Tibial artery (tissue), 4 donors: ENCODE measurements around the gene XPO5.
"Not testable (repeated sequence)": the region's sequence is repeated elsewhere in the genome, so short reads cannot be mapped to it uniquely, and the experiment has no call there.

Experiments used
- DNase-seq, 2 donors: peaks; one replicate each; pipeline ENCODE4 v3.0.0-alpha.2; 2019
- H3K27ac ChIP-seq, 2 donors: fragments of 200-600 bp; sonication (generic) in 1 of 2; 1 replicate in 1 of 2; 2 replicates in 1 of 2; pipeline ENCODE4 v1.5.1; 2018 to 2019; ENCODE audit warnings: mild to moderate bottlenecking in 1 of 2
- H3K27me3 ChIP-seq, 2 donors: fragments of 200-600 bp; sonication (generic) in 1 of 2; one replicate each; pipeline versions ENCODE4 v1.5.1 to v1.6.0; 2016 to 2019
- H3K36me3 ChIP-seq, 3 donors: fragments of 200-600 bp; sonication (generic) in 2 of 3; one replicate each; pipeline ENCODE4 v1.5.1; 2016 to 2019; ENCODE audit warnings: mild to moderate bottlenecking in 2 of 3
- H3K4me1 ChIP-seq, 4 donors: fragments of 200-600 bp; sonication (generic) in 2 of 4; 1 replicate in 3 of 4; 2 replicates in 1 of 4; pipeline ENCODE4 v1.5.1; 2016 to 2019
- H3K4me3 ChIP-seq, 2 donors: fragments of 200-600 bp; sonication (generic) in 1 of 2; 1 replicate in 1 of 2; 2 replicates in 1 of 2; pipeline ENCODE4 v1.5.1; 2018 to 2019; ENCODE audit warnings: mild to moderate bottlenecking in 2 of 2
- H3K9me3 ChIP-seq, 3 donors: fragments of 200-600 bp; sonication (generic) in 1 of 3; one replicate each; pipeline ENCODE4 v1.5.1; 2016 to 2019
- CTCF ChIP-seq, 2 experiments: fragments of 200-600 bp in 1 of 2; fragments of 450-650 bp in 1 of 2; IDR thresholded peaks; one replicate each; pipeline ENCODE4 v1.5.1; 2017 to 2019; ENCODE audit warnings: antibody characterized with exemption in 2 of 2, mild to moderate bottlenecking in 1 of 2, moderate library complexity in 1 of 2
- intact Hi-C: fragments of 100-400 bp; cut with DNase I; formaldehyde crosslinking; loops from one replicate; pipeline ENCODE4 v1.15.0; 2023; ENCODE audit warnings: low total_unique reads

XPO5 gene

GRCh38 chr6:43559328-43559727, 16.5 kb downstream of the XPO5 start:
- H3K4me1 ChIP-seq, result no peaks in the 10 kb centered on the region
- peaks cover 83 to 97% (median 95%) of the 10 kb centered on the region in 3 donors for H3K36me3 ChIP-seq
- no peak for TF ChIP-seq CTCF (IDR thresholded peaks at IDR 0.05)
- H3K4me3 ChIP-seq, result no peak overlapping the region
- H3K27ac ChIP-seq, result no peak overlapping the region
- no peaks in the 10 kb centered on the region for H3K9me3 ChIP-seq
- intact Hi-C loops, result no loop called here
- H3K27me3 ChIP-seq, result no peaks in the 10 kb centered on the region
- DNase-seq, result no peak

- H3K36me3 ChIP-seq, result peaks cover 72 to 96% (median 95%) of the 10 kb centered on the region in 3 donors
- H3K4me1 ChIP-seq, H3K4me3 ChIP-seq, H3K27ac ChIP-seq, H3K27me3 ChIP-seq, DNase-seq, intact Hi-C loops, H3K9me3 ChIP-seq: not testable (repeated sequence)
These were observed 18.2 kb downstream of the XPO5 start for GRCh38 chr6:43557620-43558019.

- intact Hi-C loops, result no loop called here
- TF ChIP-seq CTCF (IDR thresholded peaks at IDR 0.05), result no peak
- no peaks in the 10 kb centered on the region for H3K4me1 ChIP-seq
- no peak overlapping the region for H3K4me3 ChIP-seq
- no peaks in the 10 kb centered on the region for H3K27me3 ChIP-seq
- H3K36me3 ChIP-seq, result peaks cover 77 to 97% (median 86%) of the 10 kb centered on the region in 3 donors
- H3K9me3 ChIP-seq, result no peaks in the 10 kb centered on the region
- DNase-seq, result no peak
- H3K27ac ChIP-seq, result no peak overlapping the region
These were observed 28.6 kb downstream of the XPO5 start for GRCh38 chr6:43547222-43547621.

GRCh38 chr6:43544461-43544860, 31.4 kb downstream of the XPO5 start:
- TF ChIP-seq CTCF (IDR thresholded peaks at IDR 0.05), result no peak
- DNase-seq, result no peak
- H3K36me3 ChIP-seq, result peaks cover 74 to 93% (median 82%) of the 10 kb centered on the region in 3 donors
- no peak overlapping the region for H3K27ac ChIP-seq
- intact Hi-C loops, result no loop called here
- H3K4me1 ChIP-seq, result no peaks in the 10 kb centered on the region
- no peaks in the 10 kb centered on the region for H3K27me3 ChIP-seq
- H3K4me3 ChIP-seq, result no peak overlapping the region
- no peaks in the 10 kb centered on the region for H3K9me3 ChIP-seq

- H3K36me3 ChIP-seq, result peaks cover 52 to 86% (median 78%) of the 10 kb centered on the region in 3 donors
- H3K27ac ChIP-seq, result no peak overlapping the region
- intact Hi-C loops, result no loop called here
- no peaks in the 10 kb centered on the region for H3K27me3 ChIP-seq
- H3K9me3 ChIP-seq, result no peaks in the 10 kb centered on the region
- H3K4me1 ChIP-seq, result no peaks in the 10 kb centered on the region
- no peak for DNase-seq
- H3K4me3 ChIP-seq, result no peak overlapping the region
- TF ChIP-seq CTCF (IDR thresholded peaks at IDR 0.05), result no peak
These were observed 33.9 kb downstream of the XPO5 start for GRCh38 chr6:43541774-43542471.

- no peak overlapping the region for H3K4me3 ChIP-seq
- DNase-seq, result no peak
- peaks cover 39 to 83% (median 69%) of the 10 kb centered on the region in 3 donors for H3K36me3 ChIP-seq
- no peak for TF ChIP-seq CTCF (IDR thresholded peaks at IDR 0.05)
- no peaks in the 10 kb centered on the region for H3K4me1 ChIP-seq
- H3K27me3 ChIP-seq, result no peaks in the 10 kb centered on the region
- H3K27ac ChIP-seq, result no peak overlapping the region
- no peaks in the 10 kb centered on the region for H3K9me3 ChIP-seq
- intact Hi-C loops, result no loop called here
These were observed 35.3 kb downstream of the XPO5 start for GRCh38 chr6:43540507-43540906.

DNA sequence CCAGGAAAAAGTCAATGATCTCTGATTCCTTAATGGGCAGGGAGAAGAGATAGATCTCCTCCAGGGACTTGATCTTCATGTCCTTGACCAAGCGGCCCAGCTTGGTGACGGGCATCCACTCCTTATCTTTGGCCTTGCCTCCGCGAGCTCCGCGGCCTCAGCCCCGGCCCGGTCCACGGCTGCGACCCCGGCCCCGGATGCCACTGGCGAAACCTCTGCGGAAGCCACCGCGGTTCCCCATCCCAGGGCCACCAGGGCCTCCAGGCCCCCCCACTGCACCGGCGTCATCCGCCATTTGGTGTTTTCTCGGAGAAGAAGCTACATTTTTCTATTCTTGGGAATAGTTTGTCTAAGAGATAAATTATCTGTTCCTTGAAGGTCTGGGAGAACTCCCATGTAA, 36.4 kb downstream of the XPO5 start:
- DNase-seq, H3K4me3 ChIP-seq, H3K4me1 ChIP-seq, H3K27ac ChIP-seq, H3K9me3 ChIP-seq, intact Hi-C loops, H3K27me3 ChIP-seq: not testable (repeated sequence)
- H3K36me3 ChIP-seq, result peaks cover 28 to 83% (median 61%) of the 10 kb centered on the region in 3 donors

DNA sequence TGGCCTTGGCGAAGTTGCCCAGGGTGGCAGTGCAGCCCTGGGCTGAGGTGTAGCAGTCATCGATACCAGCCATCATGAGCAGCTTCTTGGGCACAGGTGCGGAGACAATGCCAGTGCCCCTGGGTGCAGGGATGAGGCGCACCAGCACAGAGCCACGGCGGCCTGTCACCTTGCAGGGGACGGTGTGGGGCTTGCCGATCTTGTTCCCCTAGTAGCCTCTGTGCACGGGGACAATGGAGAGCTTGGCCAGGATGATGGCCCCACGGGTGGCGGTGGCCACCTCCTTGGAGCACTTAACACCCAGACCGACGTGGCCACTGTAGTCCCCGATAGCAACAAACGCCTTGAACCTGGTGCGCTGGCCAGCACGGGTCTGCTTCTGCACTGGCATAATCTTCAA, 36.9 kb downstream of the XPO5 start:
- intact Hi-C loops, H3K27me3 ChIP-seq, H3K4me3 ChIP-seq, DNase-seq, H3K4me1 ChIP-seq, H3K9me3 ChIP-seq, H3K27ac ChIP-seq: not testable (repeated sequence)
- peaks cover 24 to 79% (median 64%) of the 10 kb centered on the region in 3 donors for H3K36me3 ChIP-seq
